H1 (cell line): Measurements from ENCODE around the gene KCNK4. TPM values are rescaled to one million over a fixed set of nuclear protein-coding genes. Genes with fewer than 3 reads are reported as not detected.
A peak's percentile ranks its signal among the peaks of the same experiment; 100 is the strongest.

Experiments
- CTCF ChIA-PET: fragments of 300-600 bp; sonication (Branson Sonifier 250); formaldehyde crosslinking; loops from one replicate; lab custom pipeline; 2021; ENCODE audit not compliant: partially characterized antibody; lab: Charles Lee
- POLR2A ChIA-PET: fragments of 300-600 bp; sonication (Branson Sonifier 250); formaldehyde crosslinking; loops from one replicate; lab custom pipeline; 2021; ENCODE audit warnings: inconsistent platforms; ENCODE audit not compliant: partially characterized antibody; lab: Charles Lee
- DNase-seq, 2 experiments: peaks; one replicate each; pipeline versions ENCODE4 v3.0.0 to v3.0.0-alpha.2; 2010 to 2022; ENCODE audit warnings: low spot score in 2 of 2, low read depth in 1 of 2, mixed read lengths in 1 of 2
- FAIRE-seq: peaks from 2 replicates; lab custom pipeline; 2011; peaks lifted over from hg19 to GRCh38; lab: Jason Lieb, UNC
- H2AFZ ChIP-seq: 2 replicates; pipeline ENCODE4 v1.8.1; 2012; ENCODE audit warnings: low read length, inconsistent platforms
- H2AK5ac ChIP-seq: 2 replicates; pipeline ENCODE4 v1.6.1; 2013; ENCODE audit warnings: low read depth, low read length
- H2BK120ac ChIP-seq: replicated peaks from 2 replicates; pipeline ENCODE3; 2013; ENCODE audit warnings: low read depth, low read length, inconsistent platforms
- H2BK12ac ChIP-seq: 2 replicates; pipeline ENCODE4 v1.6.1; 2013; ENCODE audit warnings: low read depth, low read length
- H2BK15ac ChIP-seq: 2 replicates; pipeline ENCODE4 v1.6.1; 2013; ENCODE audit warnings: low read length
- H2BK20ac ChIP-seq: 2 replicates; pipeline ENCODE4 v1.6.1; 2013; ENCODE audit warnings: low read length
- H2BK5ac ChIP-seq: 2 replicates; pipeline ENCODE4 v1.6.1; 2013; ENCODE audit warnings: low read depth, low read length
- H3K14ac ChIP-seq: 2 replicates; pipeline ENCODE4 v1.6.1; 2013; ENCODE audit warnings: inconsistent platforms; ENCODE audit not compliant: insufficient read length
- H3K18ac ChIP-seq: 2 replicates; pipeline ENCODE4 v1.6.1; 2013; ENCODE audit warnings: low read length; ENCODE audit errors: extremely low read depth
- H3K23ac ChIP-seq: 2 replicates; pipeline ENCODE4 v1.6.1; 2013; ENCODE audit warnings: inconsistent platforms; ENCODE audit not compliant: insufficient read length
- H3K23me2 ChIP-seq: 2 replicates; pipeline ENCODE4 v1.6.1; 2013; ENCODE audit warnings: low read depth, low read length
- H3K27ac ChIP-seq: 2 replicates; pipeline ENCODE4 v1.6.1; 2011; ENCODE audit warnings: low read depth, low read length, inconsistent platforms
- H3K27me3 ChIP-seq, 4 experiments: replicated peaks in 1 of 4; 1 replicate in 1 of 4; 2 replicates in 3 of 4; pipeline versions ENCODE4 v1.6.1 to v1.8.1; 2011 to 2013; ENCODE audit warnings: low read length in 3 of 4, mild to moderate bottlenecking in 3 of 4, inconsistent platforms in 2 of 4, mixed read lengths in 2 of 4, moderate library complexity in 1 of 4; ENCODE audit not compliant: control insufficient read depth in 3 of 4, insufficient read depth in 3 of 4; ENCODE audit errors: extremely low read depth in 1 of 4
- H3K36me3 ChIP-seq, 4 experiments: 2 replicates each; pipeline versions ENCODE4 v1.6.1 to v1.8.1; 2011 to 2013; ENCODE audit warnings: mild to moderate bottlenecking in 4 of 4, low read length in 3 of 4, moderate library complexity in 2 of 4, control low read depth in 1 of 4, inconsistent platforms in 1 of 4; ENCODE audit not compliant: insufficient read depth in 4 of 4, control insufficient read depth in 2 of 4
- H3K4ac ChIP-seq: replicated peaks from 2 replicates; pipeline ENCODE3; 2013; ENCODE audit warnings: low read length, low read depth, mixed read lengths, inconsistent platforms; ENCODE audit not compliant: insufficient read length
- H3K4me1 ChIP-seq, 4 experiments: replicated peaks in 1 of 4; 1 replicate in 1 of 4; 2 replicates in 3 of 4; pipeline versions ENCODE4 v1.6.1 to v1.8.1; 2011 to 2013; ENCODE audit warnings: low read length in 3 of 4, inconsistent platforms in 2 of 4, mixed read lengths in 1 of 4; ENCODE audit not compliant: insufficient read depth in 4 of 4, control insufficient read depth in 3 of 4
- H3K4me2 ChIP-seq, 2 experiments: 2 replicates each; pipeline versions ENCODE4 v1.6.1 to v1.8.1; 2011 to 2013; ENCODE audit warnings: low read depth in 2 of 2, low read length in 2 of 2, control low read depth in 1 of 2, inconsistent platforms in 1 of 2, mild to moderate bottlenecking in 1 of 2; ENCODE audit not compliant: insufficient read depth in 1 of 2
- H3K4me3 ChIP-seq, 4 experiments: fragments of 200-600, 300-600 bp in 1 of 4; sonication (generic), shearing (Covaris generic), sonication (Bioruptor Twin) in 1 of 4; 2 replicates each; pipeline versions ENCODE4 v1.5.1 to v1.8.1; 2011 to 2016; ENCODE audit warnings: low read length in 4 of 4, low read depth in 3 of 4, control low read depth in 2 of 4, inconsistent platforms in 2 of 4, mild to moderate bottlenecking in 2 of 4, mixed read lengths in 1 of 4, moderate library complexity in 1 of 4; ENCODE audit not compliant: insufficient read depth in 2 of 4; ENCODE audit errors: extremely low read depth in 1 of 4
- H3K56ac ChIP-seq: replicated peaks from 2 replicates; pipeline ENCODE3; 2013; ENCODE audit warnings: low read depth, mild to moderate bottlenecking, mixed read lengths, low read length, inconsistent platforms; ENCODE audit not compliant: insufficient read length
- H3K79me1 ChIP-seq: 2 replicates; pipeline ENCODE4 v1.6.1; 2013; ENCODE audit warnings: low read depth, low read length, control low read depth
- H3K79me2 ChIP-seq, 2 experiments: 2 replicates each; pipeline versions ENCODE4 v1.6.1 to v1.8.1; 2012 to 2013; ENCODE audit warnings: low read length in 2 of 2, mild to moderate bottlenecking in 2 of 2, inconsistent platforms in 1 of 2; ENCODE audit not compliant: insufficient read depth in 2 of 2, control insufficient read depth in 1 of 2
- H3K9ac ChIP-seq, 4 experiments: replicated peaks in 1 of 4; 1 replicate in 1 of 4; 2 replicates in 3 of 4; pipeline versions ENCODE4 v1.6.1 to v1.8.1; 2011 to 2013; ENCODE audit warnings: low read depth in 3 of 4, low read length in 3 of 4, control low read depth in 2 of 4, mild to moderate bottlenecking in 2 of 4, moderate library complexity in 2 of 4, inconsistent platforms in 1 of 4; ENCODE audit errors: extremely low read depth in 1 of 4
- H3K9me3 ChIP-seq, 2 experiments: 2 replicates each; pipeline versions ENCODE4 v1.6.1 to v1.8.1; 2012 to 2013; ENCODE audit warnings: mild to moderate bottlenecking in 2 of 2, moderate library complexity in 2 of 2, control low read depth in 1 of 2, inconsistent platforms in 1 of 2, low read depth in 1 of 2, low read length in 1 of 2, mixed read lengths in 1 of 2; ENCODE audit not compliant: insufficient read depth in 2 of 2
- H4K20me1 ChIP-seq, 2 experiments: replicated peaks in 1 of 2; 2 replicates each; pipeline versions ENCODE3 to v1.8.1; 2011 to 2013; ENCODE audit warnings: inconsistent platforms in 2 of 2, low read length in 2 of 2, mild to moderate bottlenecking in 1 of 2; ENCODE audit not compliant: insufficient read depth in 2 of 2, control insufficient read depth in 1 of 2
- H4K5ac ChIP-seq: 2 replicates; pipeline ENCODE4 v1.6.1; 2013; ENCODE audit warnings: low read length, low read depth, mixed read lengths, inconsistent platforms; ENCODE audit not compliant: insufficient read length
- H4K8ac ChIP-seq: 2 replicates; pipeline ENCODE4 v1.8.0; 2013; ENCODE audit warnings: mild to moderate bottlenecking, moderate library complexity, low read length, inconsistent platforms; ENCODE audit not compliant: insufficient read depth; ENCODE audit errors: extremely low read depth
- H4K91ac ChIP-seq: replicated peaks from 2 replicates; pipeline ENCODE3; 2013; ENCODE audit warnings: low read length, mixed read lengths, inconsistent platforms; ENCODE audit not compliant: insufficient read length
- POLR2AphosphoS5 ChIP-seq: IDR thresholded peaks from 2 replicates; pipeline ENCODE4 v1.6.1; 2011; ENCODE audit warnings: low read depth, low read length
- RNF2 ChIP-seq: fragments of 200-900, 300-1000 bp; sonication (generic); IDR thresholded peaks from 2 replicates; pipeline ENCODE4 v1.7.1; 2016; ENCODE audit warnings: borderline replicate concordance, low read depth, mild to moderate bottlenecking, antibody characterized with exemption, low read length; ENCODE audit not compliant: poor library complexity, severe bottlenecking; ENCODE audit errors: missing control alignments
- WGBS, 2 experiments: shearing (Covaris generic) in 1 of 2; methylation state at CpG; one replicate each; pipeline versions ENCODE4 v1.1.6 to v1.1.7; 2013 to 2015; ENCODE audit warnings: low lambda C conversion rate in 2 of 2, mixed read lengths in 2 of 2, inconsistent platforms in 1 of 2, low coverage in 1 of 2, missing lambda C conversion rate in 1 of 2; ENCODE audit not compliant: insufficient replicate concordance in 2 of 2, insufficient coverage in 1 of 2, insufficient read length in 1 of 2; ENCODE audit errors: extremely low coverage in 1 of 2, missing lambda C conversion rate in 1 of 2; 5-methylcytosine and 5-hydroxymethylcytosine counted together
- polyA plus RNA-seq, 7 experiments: library from polyadenylated mRNA; depleted of rRNA in 3 of 7; stranded (reverse) in 5 of 7; unstranded in 2 of 7; fragments of >200 nt in 5 of 7; fragments of 200-250 nt in 2 of 7; gene quantifications; 1 replicate in 5 of 7; 2 replicates in 1 of 7; 4 replicates in 1 of 7; pipeline versions ENCODE4 v1.2.1 to v1.2.3, GENCODE V29; 2011 to 2013; ENCODE audit warnings: missing spikeins in 2 of 7, mixed read lengths in 2 of 7
- total RNA-seq: library from RNA; stranded (reverse); fragmentation: NEBNext Ultra II Directional; extraction: Animal tissue kit (Norgen Biotek cat#: 25700); gene quantifications from 2 replicates; pipeline ENCODE4 v1.2.1, GENCODE V29; 2021

Gene KCNK4
- total and polyA plus RNA-seq, 2 of the 8 experiments (the other 6 are each of a cell fraction or from before 2014, with no cell fraction given) = 0.19 TPM; not detected in 1

DNA sequence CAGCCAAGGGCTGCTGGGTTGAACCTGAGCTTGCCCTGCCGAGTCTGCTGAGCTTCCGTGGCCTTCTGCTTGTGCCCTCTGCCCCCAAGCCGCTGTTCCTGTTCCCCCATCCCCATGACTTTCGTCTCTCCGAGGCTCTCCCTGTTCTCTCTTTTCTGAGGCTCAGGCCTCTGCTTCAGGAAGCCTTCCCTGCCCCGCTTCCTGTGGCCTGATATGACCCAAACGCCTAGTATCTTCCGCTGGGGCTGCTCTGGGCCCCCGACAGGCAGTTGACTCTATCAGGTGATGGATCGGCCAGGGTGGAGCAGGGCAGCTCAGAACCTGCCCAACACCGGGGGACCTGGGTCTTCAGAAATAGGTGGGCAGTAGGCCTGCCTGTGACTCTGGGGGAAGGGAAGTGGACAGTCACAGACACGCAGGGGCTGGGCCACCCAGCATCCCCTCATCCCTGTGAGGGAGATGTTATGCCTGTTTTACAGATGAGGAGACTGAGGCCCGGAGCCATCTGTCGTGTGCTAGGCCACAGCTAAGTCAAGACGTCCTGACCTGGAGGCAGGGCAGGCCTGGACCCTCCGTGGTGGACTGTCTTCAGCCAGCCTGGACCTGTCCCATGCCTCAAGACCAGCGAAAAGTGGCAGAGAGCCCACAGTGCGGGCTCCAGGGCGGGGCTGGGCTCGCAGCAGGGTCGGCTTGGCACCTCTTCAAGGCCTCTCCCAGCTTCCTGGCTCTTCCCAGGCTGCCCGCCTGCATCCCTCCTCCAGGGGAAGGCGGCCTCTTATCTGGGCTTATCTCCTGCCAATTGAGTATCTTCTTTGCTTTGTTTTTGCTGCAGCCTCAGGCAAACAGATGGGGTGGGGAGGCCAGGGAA lies 22.8 kb upstream of the KCNK4 start:
- Histone ChIP-seq H3K4ac (peak overlapping the region; percentile 60), H3K79me2 (0 out of 4 replicates have a peak, but pooled peaks cover 0 to 4% of the 10 kb centered on the region in 2 experiments), H3K14ac (no peak overlapping the region), H2BK15ac (0 out of 2 replicates have a peak overlapping the region, but pooled peaks have one; percentile 20), H3K4me1 (peaks cover 0 to 11% (median 5%) of the 10 kb centered on the region in 4 experiments; a peak in 5 of 7 replicates), H3K56ac (no peak overlapping the region), H3K79me1 (no peaks in the 10 kb centered on the region; the same call in 1 of the 2 replicates), H2BK5ac (peak overlapping the region; percentile 81; the same call in 1 of the 2 replicates), H3K9ac (peak overlapping the region in 2 of 4 experiments; percentile 72 to 74; a peak in 3 of 7 replicates), H2BK20ac (no peak overlapping the region), H2BK12ac (no peak overlapping the region), H3K23me2 (peaks cover 4% of the 10 kb centered on the region), H3K27ac (peak overlapping the region; percentile 13; the same call in 1 of the 2 replicates), H3K36me3 (peaks cover 9 to 32% (median 15%) of the 10 kb centered on the region in 4 experiments), H2AFZ (no peak overlapping the region), H2BK120ac (no peak overlapping the region), H3K27me3 (no peaks in the 10 kb centered on the region), H2AK5ac (no peak overlapping the region), H4K20me1 (peaks cover 4 to 5% of the 10 kb centered on the region in 2 experiments), H4K5ac (no peak overlapping the region), H4K91ac (no peak overlapping the region), H3K18ac (no peak overlapping the region; the same call in 1 of the 2 replicates), H3K4me2 (peak overlapping the region; percentile 80 to 86), H3K9me3 (no peaks in the 10 kb centered on the region), H3K4me3 (peak overlapping the region; percentile 70 to 82 (median 80)), H4K8ac (no peak overlapping the region), H3K23ac (no peak overlapping the region)
- ChIA-PET CTCF (interaction anchor here (0.5 to 13.7 kb wide), 17 partner anchors 12 to 1880 kb away, joined by 3 to 168 read pairs (median 4); partner anchors contain the start of genes BAD, CATSPERZ, ESRRA and NUDT22), POLR2A (interaction anchor here (0.7 to 11.9 kb wide), 18 partner anchors 9 to 1417 kb away, joined by 3 to 352 read pairs (median 7); partner anchors contain the start of genes BAD, ESRRA, FERMT3 and FKBP2)
- 92% methylated on average over 22 of the region's 23 CpGs; no CpG with 5 or more reads in 1 of the 2 experiments for WGBS, 2 experiments
- DNase-seq (no peak), FAIRE-seq (no peak)
- peak; percentile 52 for TF ChIP-seq POLR2AphosphoS5
- TF ChIP-seq RNF2 = no peak
